T-helper 2 cell (primary cell): Measurements from ENCODE around the gene BRD1.

Experiments
- DNase-seq, 5 experiments: peaks; one replicate each; pipeline versions ENCODE4 v3.0.0 to v3.0.0-alpha.2; 2012 to 2022

The BRD1 gene

DNA sequence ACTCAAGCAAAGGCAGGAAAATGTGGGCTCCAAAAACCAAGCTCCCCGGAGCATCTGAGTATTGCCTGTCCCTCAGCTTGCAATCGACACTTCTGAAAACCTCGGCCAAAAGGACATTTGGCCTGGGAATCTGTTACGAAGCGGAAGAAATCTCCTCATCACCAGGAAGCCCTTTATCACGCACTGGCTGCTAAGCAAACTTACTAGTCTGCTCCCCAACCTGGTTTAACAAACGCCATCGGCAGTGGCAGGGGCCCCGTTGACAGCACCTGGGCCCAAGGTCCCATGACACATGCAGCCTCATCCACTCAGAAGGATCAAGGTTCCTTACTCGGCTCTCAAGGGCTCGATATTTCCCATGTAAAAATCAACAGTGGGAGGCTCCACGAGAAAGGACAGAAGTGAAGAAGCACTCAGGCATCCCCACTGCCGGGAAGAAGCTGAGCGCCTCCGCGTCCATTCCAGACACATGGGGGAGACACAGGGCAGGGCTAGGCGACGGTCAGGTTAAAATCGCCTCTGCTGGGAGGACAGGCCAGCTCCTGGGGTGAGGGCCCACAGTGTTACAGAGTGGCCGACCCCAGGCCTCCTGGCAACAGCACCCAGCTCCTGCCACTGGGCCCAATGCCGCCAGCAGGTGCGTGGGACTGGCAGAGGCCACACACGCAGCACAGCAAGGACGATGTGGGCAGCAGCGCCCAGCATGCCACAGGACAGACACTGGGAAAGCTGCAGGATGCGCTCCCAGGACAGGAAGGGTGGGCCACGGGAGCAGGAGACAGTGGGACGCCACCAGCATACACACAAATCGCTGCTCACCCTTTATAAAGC is 27.1 kb downstream of the BRD1 start:
- no peak for DNase-seq

DNA sequence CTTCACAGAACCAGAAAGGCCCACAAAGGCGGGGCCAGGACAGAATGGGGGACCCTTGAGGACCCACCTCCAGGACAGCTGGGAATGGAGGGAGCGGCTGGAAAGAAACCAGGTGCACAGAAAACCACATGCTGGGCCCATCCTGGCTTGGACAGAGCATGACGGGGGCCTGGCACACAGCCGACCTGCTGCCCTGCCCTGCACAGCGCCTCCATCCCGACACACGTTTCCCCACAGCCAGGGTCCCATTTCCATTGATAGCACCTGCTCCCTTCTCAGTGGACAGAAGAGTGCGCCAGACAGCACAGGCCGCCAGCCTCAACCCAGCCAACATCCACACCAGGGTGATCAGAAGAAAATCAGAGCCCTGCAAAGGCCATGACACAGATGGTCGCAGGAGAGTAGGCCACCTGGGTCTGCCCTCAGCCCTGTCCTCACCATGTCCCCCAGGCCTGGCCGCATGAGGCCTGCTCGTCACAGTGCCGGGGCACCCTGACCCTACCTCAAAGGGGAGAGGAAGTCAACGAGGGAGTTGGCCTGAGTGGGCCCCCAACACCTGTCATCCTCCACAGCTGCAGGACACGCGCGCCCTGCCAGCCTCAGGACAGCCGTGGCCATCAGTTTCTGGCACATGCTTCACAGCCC is 28.1 kb downstream of the BRD1 start:
- DNase-seq, result no peak

DNA sequence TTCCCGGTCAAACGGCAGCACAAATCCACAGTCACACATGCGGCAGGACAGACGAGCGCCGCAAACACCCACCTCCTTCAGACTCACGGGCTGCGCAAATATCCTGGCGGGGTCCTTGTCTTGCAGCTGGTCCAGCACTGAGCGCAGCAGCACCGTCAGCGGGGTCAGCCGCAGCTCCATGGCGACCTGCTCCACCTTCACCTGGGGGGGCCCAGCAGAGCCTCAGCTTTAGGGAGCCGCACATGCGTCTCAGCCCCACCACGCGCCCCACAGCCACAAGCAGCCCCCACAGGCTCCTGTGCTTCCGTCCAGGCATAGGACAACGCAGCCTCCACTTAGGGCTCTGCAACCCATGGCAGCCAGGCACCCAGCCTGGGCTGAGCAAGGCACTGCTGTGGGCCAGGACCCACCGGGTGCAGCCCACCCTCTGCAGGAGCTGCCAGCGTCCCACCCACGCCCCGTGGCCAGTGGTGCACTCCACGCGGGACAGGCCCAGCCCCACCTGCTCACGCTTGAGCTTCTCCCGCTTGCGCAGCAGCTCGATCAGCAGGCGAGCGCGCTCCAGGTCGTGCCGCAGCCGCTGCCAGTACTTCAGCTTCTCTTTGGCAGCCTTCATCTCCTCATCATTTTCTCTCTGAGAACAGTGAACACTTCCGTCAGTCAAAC is 29.1 kb downstream of the BRD1 start:
- DNase-seq, result no peak

DNA sequence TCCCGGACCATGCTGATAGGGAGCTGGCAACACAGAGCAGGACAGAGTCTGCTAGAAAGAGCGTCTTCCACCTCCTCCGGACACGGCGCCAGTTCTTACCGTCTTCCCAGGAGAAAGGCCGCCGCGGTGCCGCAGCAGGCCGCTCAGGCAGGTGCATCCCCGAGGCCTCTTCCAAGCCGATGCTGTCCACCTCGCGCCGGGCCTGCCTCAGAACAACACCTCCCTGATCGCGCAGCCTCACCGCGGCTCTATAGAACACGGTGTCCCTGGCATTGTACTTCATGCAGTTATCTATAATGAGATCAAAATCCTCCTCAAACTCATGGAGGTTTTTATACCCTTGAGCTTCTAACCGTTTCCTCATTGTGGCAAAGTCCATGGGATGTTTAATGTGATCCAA is 30.0 kb downstream of the BRD1 start:
- DNase-seq, result no peak

GRCh38 chr22:49796596-49797270 is 30.9 kb downstream of the BRD1 start:
- DNase-seq, result no peak

DNA sequence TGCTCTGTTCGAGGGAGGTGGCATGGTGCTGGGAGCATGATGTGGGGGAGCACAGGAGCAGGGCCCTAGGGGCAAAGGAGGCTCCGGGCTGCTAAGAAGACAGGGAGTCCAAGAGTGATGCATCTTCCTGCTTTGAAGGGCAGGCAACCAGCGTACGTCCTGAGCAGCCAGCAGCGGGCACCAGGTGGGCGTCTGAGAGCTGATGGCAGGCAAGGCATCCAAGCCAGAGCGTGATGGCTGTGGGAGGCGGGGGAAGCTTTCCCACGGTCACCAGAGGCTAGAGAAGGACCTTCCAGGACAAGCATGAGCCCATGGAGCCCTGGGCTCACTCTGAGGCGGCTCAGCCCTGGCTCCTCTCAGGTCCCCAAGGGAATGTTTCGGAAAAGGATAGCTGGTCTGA is 32.2 kb downstream of the BRD1 start:
- DNase-seq, result no peak

DNA sequence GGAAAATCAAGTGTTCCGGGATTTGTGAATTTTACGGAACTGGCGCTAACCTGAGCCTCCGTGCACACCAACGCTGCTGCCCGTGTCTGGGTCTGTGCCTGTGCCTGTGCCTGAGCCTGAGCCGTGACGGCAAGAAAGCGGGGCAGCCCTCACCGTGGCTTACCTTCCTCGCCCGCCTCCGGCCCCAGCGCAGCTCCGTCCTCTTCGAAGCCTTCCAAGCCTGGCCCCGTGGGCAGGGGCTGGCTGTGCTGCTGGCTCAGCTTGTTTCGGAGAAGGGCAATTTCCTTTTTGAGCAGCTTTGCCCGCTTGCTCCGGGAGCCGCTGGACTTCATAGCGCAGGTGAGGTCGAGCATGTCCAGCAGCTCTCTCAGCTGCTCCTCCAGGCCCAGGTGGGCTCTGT is 33.8 kb downstream of the BRD1 start:
- no peak for DNase-seq

DNA sequence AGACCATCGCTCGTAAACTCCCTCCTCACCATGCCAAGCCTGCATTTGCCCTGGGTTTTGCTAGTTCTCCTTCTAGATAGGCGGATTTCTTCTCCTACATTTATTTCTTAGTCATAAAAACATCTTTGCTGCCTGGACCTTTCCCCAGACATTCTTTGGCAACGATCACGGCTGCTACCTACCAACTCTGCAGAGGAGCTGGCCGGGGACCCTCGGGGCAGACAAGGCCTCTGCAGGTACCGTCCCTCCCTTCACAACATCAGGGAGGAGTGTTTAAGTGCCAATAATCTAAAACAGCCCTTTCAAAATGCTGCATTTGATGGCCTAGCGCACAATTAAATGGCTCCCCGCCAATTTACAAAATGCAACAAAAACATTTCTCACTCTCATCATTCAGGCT is 34.4 kb downstream of the BRD1 start:
- DNase-seq, result no peak

GRCh38 chr22:49792107-49792506 is 35.6 kb downstream of the BRD1 start:
- DNase-seq, result no peak

DNA sequence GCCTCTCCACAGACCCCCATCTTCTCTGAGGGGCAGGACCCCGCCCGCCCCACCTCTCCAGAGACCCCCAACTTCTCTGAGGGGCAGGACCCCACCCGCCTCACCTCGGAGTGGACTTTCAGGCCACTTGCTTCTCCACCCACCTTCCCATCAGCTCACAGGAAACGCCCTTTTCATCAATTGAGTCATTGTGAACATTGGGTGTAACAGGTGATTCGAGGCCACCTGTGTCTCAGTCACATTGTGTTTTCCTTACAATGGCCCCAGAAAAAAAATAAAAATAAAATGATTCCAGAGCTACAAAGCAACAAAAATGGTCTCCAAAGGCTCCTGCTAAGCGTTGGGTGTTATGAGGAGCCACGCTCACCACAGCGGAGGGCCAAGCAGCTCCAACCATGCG is 36.0 kb downstream of the BRD1 start:
- DNase-seq, result no peak

- DNase-seq, result no peak
Measured at GRCh38 chr22:49790912-49791311, 36.8 kb downstream of the BRD1 start.

DNA sequence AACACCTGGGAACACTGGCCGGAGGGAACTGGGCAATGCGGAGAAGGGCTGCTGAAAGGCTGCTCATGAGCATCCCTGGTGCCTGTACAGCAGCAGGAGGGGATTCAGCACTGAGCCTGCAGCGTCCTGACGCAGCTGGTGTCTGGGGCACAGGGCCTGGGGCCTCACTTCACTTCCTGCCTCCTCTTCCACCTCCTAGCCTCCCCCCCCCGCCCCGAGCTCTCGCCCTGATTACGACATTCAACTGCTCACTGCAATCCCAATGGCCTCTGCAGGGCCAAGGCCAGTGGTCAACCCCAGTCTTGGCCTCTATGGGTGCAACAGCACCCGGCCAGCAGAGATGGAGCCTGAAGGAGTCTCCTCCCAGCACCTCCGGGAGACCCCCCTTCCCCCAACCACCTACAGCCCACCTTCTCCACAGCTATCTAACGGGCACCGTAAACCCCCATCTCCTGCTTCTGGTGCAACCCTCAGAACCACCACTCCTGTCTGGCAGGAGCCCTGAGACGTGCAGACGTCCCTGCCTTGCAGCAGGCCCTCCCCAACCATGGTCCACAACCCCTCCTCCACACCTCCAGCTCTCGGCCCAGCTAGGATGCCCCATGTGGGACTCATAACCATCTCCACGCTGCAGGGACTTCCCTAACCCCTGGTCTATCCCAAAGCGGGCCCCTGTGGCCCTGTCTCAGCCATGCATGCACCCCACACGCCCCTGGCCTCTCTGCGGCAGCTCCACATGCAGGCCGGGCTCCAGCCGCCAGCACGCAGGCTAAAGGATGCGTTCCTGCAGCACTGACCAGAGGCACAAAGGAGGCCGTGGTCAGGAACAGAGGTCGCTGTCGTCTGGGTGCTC is 38.2 kb downstream of the BRD1 start:
- DNase-seq, result peak in 3 of 5 experiments; percentile 19 to 74 (median 29)

- DNase-seq, result peak in 1 of 5 experiments; percentile 31
Measured at GRCh38 chr22:49788504-49788903, 39.2 kb downstream of the BRD1 start.

DNA sequence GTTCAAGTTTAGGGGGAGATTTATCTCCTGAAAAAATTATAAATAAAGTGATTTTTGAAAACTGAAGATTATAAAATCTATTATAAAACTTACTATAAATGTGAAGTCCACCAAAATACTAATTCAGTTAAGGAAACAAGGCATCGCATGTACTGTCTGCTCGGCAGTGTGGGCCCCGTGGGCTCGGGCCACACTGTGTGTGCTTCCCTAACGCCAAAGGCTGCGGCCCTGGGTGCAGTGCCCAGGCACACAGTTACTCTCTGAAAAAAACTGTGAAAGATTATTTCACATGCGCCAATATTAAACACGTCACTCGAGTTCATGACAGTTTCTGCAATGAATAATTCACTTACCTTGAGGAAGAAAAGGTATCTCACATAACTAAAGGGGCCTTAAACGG is 39.8 kb downstream of the BRD1 start:
- DNase-seq, result no peak

- no peak for DNase-seq
Measured at GRCh38 chr22:49786976-49787706, 40.5 kb downstream of the BRD1 start.

DNA sequence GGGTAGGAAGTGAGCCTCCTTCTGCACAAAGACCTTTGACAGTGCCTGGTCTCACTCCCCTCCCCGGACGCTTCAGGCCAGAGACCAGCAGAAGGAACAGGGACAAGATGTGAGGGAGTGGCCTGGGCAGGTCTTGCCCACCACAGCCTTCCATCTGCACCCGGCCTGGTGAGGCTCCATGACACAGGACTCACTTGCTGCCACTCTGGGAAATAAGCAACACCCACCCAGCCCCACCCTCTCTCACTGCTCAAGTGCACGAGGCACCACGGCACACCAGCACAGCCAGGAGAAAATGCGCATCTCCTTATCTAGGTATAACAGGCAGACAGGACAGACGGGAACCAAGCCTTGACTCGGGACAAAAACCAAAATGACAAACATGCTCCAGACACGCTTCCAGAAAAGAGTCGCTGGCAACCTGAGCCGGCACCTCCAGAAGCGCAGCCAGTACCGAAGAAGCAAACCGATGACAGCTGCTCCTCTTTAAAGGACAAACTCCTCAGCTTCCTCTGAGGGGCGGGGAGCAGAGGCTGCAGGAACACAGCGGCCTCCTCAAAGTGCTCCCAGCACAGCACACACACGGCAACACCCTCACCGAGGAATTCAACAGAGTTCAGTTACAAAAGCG is 41.7 kb downstream of the BRD1 start:
- DNase-seq, result no peak

DNA sequence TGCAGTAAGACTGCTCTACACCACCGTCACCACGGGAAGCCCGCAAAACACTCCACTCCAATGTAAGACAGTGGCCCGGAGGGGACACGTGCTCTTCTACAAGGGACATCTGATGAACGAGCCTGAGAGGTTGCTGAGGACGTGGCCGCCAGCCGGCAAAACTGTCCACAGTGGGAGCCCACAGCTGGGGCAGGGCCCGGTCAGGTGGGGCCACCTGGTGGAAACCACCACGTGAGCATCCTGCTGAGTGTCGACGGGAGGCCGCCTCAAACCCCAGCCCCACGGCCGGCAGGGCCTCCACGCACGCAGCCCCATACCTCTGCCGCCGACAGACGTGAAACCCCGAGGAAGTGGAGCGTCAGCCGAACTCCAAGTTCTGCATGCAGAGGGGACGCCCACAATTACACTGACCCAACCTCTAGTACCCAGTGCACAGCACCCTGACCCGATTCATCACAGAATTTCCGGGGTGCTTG is 42.6 kb downstream of the BRD1 start:
- peak in 1 of 5 experiments; percentile 64 for DNase-seq

DNA sequence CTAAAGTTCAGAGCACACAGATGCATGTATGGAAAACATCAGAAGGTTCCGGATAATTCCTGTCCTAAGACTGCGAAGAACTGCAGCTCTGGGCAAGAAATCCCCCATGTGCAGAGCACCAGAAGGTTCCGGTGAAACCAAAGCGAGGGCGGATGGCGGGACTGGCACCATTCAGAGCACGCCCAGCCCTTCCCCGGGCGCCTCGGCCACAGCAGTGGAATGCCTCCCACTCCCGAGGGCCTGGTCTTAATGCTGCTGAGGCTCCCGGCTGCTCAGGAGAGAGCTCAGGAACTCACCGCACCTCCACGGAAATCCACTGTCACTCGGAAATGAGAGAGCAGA is 43.1 kb downstream of the BRD1 start:
- DNase-seq, result no peak

- DNase-seq, result no peak
Measured at GRCh38 chr22:49783926-49784629, 43.6 kb downstream of the BRD1 start.

DNA sequence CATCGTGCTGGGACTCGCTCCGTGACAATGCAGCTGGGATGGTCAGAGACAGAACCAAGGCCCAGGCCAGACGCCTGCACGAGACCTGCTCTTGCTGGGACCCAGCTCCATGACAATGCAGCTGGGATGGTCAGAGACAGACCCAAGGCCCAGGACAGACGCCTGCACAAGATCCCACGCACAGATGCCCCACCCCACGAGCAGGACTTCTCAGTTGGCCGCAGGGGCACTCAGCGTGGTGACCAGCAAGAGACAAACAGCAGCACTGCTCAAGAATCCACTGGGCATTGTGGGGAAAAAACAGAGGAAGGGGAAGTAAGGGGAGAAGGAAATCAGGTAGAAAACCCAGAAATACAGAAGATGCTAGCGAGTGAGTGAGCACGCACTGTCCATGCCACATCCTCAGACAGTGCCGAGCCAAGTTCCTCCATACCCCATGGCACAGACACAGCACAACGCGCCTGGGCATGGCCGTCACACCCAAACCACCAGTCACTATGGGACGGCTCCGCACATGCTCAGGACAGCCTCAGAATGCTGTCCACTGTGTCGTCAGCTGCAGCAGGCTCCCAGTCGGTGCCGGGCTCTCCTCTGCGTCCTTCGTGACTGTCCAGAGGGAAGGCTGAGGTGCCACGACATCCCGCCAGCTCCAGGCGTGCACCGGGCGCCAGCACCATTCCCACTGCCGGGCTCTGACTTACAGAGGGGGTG is 44.5 kb downstream of the BRD1 start:
- no peak for DNase-seq
